HepG2 (cell line): ENCODE data around the gene ANGPTL2. TPM values are rescaled to one million over a fixed set of nuclear protein-coding genes. Genes with fewer than 3 reads are reported as not detected.

Source experiments
- CCDC6 ChIP-seq: sonication (generic); formaldehyde crosslinking; IDR thresholded peaks from 2 replicates; pipeline ENCODE4 v1.8.1; 2022; ENCODE audit warnings: mild to moderate bottlenecking, missing genetic modification reagents, moderate library complexity
- DPF2 ChIP-seq: sonication (generic); formaldehyde crosslinking; IDR thresholded peaks from 2 replicates; pipeline ENCODE4 v1.4.0; 2020; ENCODE audit warnings: mild to moderate bottlenecking, low read depth, missing genetic modification reagents, borderline replicate concordance
- FOXA3 ChIP-seq: IDR thresholded peaks from 2 replicates; pipeline ENCODE4 v1.6.1; 2016; ENCODE audit warnings: missing genetic modification reagents, missing compliant biosample characterization
- HMGA1 ChIP-seq: sonication (generic); formaldehyde crosslinking; conservative IDR thresholded peaks from 2 replicates; pipeline ENCODE4 v1.4.0; 2020; ENCODE audit warnings: missing genetic modification reagents
- PCBP2 ChIP-seq: fragments of 200-400 bp; formaldehyde crosslinking; optimal IDR thresholded peaks from 2 replicates; pipeline ENCODE3; 2018; ENCODE audit warnings: low read length, low read depth; ENCODE audit not compliant: poor library complexity, severe bottlenecking
- SALL2 ChIP-seq: sonication (generic); formaldehyde crosslinking; IDR thresholded peaks from 2 replicates; pipeline ENCODE4 v1.8.1; 2023; ENCODE audit warnings: mild to moderate bottlenecking, missing genetic modification reagents, inconsistent platforms
- SRSF4 ChIP-seq: fragments of 200-400 bp; formaldehyde crosslinking; IDR thresholded peaks from one replicate; pipeline ENCODE4 v1.6.1; 2018; ENCODE audit warnings: mild to moderate bottlenecking, low read depth, low read length, moderate library complexity; ENCODE audit not compliant: poor library complexity, severe bottlenecking
- TBP ChIP-seq: sonication (generic); formaldehyde crosslinking; IDR thresholded peaks from 2 replicates; pipeline ENCODE4 v1.5.0; 2020; ENCODE audit warnings: missing genetic modification reagents
- ZNF468 ChIP-seq: sonication (generic); formaldehyde crosslinking; IDR thresholded peaks from 2 replicates; pipeline ENCODE4 v1.8.0; 2022; ENCODE audit warnings: mild to moderate bottlenecking, moderate library complexity, missing genetic modification reagents
- ZNF558 ChIP-seq: sonication (generic); formaldehyde crosslinking; IDR thresholded peaks from 2 replicates; pipeline ENCODE4 v1.9.0; 2022; ENCODE audit warnings: mild to moderate bottlenecking, missing genetic modification reagents, borderline replicate concordance
- ZNF670 ChIP-seq: sonication (generic); formaldehyde crosslinking; IDR thresholded peaks from 2 replicates; pipeline ENCODE4 v1.8.0; 2022; ENCODE audit warnings: mild to moderate bottlenecking, missing genetic modification reagents, borderline replicate concordance
- polyA plus RNA-seq, 8 experiments: library from polyadenylated mRNA; depleted of rRNA in 3 of 8; stranded (reverse) in 7 of 8; unstranded in 1 of 8; fragments of >200 nt; fragmentation: Illumina TruSeq in 4 of 8; extraction: Trizol in 4 of 8; gene quantifications; 2 replicates each; pipeline versions ENCODE4 v1.2.1 to v1.2.3, GENCODE V29; 2011 to 2016; ENCODE audit warnings: low read depth in 4 of 8, missing spikeins in 1 of 8, mixed read lengths in 1 of 8; ENCODE audit not compliant: insufficient read depth in 1 of 8
- total RNA-seq, 5 experiments: library from RNA; depleted of rRNA; stranded (reverse); fragments of >200 nt; fragmentation: Illumina TruSeq; extraction: Trizol; gene quantifications; 2 replicates each; pipeline ENCODE4 v1.2.3, GENCODE V29; 2016; ENCODE audit warnings: low read depth in 1 of 5
- TF ChIP-seq, protein P1 (sequence below): IDR thresholded peaks from 2 replicates; pipeline ENCODE4 v1.6.1; 2016; ENCODE audit warnings: low read depth
- TF ChIP-seq, protein P2 (sequence below): sonication (generic); formaldehyde crosslinking; IDR thresholded peaks from 2 replicates; pipeline ENCODE4 v1.9.0; 2022; ENCODE audit warnings: low read depth, missing genetic modification reagents
- TF ChIP-seq, protein P3 (sequence below), 2 experiments: fragments of 450-650 bp in 1 of 2; sonication (generic) in 1 of 2; formaldehyde crosslinking in 1 of 2; IDR thresholded peaks; 2 replicates each; pipeline versions ENCODE4 v1.6.1 to v1.8.0; 2016 to 2022; ENCODE audit warnings: antibody characterized with exemption in 1 of 2, mild to moderate bottlenecking in 1 of 2, missing genetic modification reagents in 1 of 2
- TF ChIP-seq, protein P4 (sequence below): sonication (generic); formaldehyde crosslinking; IDR thresholded peaks from 2 replicates; pipeline ENCODE4 v1.5.0; 2020; ENCODE audit warnings: missing genetic modification reagents

The ANGPTL2 gene
- total and polyA plus RNA-seq, 2 of the 13 experiments (the other 11 are each of a cell fraction or from before 2014, with no cell fraction given): 0.91 to 21.0 TPM

DNA sequence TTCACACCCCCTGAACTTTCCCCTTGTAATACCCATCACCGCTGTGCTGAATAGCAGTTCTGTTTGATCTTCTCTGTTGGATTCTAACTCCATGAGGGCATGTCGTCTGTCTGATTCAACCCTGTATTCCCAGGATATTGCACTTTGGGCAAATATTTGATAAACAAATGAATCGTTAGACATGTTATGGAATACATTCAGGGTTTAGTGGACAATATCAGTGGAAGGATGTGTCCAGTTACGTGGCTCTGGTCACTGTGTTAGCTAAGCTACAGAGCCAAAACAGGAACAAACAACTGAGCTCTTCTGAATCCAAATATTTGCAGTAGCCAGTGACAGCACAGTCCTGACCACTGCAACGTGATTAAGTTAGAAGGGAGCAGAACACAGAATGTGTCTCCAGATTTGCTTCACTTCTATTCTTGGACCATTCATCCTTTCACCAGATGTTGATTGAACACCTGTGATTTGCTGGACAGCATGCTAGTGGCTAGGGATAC is 13.2 kb downstream of the ANGPTL2 start (continued):
- TF ChIP-seq HMGA1 (no peak), SALL2 (CRISPR knock-in tag) (no peak), ZNF558 (CRISPR knock-in tag) (no peak), ZNF468 (CRISPR knock-in tag) (no peak), SRSF4 (no peak), ZNF670 (CRISPR knock-in tag) (0 out of 2 replicates have a peak, but pooled peaks have one; percentile 54), CCDC6 (CRISPR knock-in tag) (no peak), PCBP2 (no peak), DPF2 (peak; percentile 67; the same call in 1 of the 2 replicates), FOXA3 (peak; percentile 74), TBP (no peak)
- TF ChIP-seq, protein P1, sequence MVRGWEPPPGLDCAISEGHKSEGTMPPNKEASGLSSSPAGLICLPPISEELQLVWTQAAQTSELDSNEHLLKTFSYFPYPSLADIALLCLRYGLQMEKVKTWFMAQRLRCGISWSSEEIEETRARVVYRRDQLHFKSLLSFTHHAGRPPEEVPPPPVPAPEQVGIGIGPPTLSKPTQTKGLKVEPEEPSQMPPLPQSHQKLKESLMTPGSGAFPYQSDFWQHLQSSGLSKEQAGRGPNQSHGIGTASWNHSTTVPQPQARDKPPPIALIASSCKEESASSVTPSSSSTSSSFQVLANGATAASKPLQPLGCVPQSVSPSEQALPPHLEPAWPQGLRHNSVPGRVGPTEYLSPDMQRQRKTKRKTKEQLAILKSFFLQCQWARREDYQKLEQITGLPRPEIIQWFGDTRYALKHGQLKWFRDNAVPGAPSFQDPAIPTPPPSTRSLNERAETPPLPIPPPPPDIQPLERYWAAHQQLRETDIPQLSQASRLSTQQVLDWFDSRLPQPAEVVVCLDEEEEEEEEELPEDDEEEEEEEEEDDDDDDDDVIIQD: peak; percentile 57; the same call in 1 of the 2 replicates
- TF ChIP-seq, protein P2, sequence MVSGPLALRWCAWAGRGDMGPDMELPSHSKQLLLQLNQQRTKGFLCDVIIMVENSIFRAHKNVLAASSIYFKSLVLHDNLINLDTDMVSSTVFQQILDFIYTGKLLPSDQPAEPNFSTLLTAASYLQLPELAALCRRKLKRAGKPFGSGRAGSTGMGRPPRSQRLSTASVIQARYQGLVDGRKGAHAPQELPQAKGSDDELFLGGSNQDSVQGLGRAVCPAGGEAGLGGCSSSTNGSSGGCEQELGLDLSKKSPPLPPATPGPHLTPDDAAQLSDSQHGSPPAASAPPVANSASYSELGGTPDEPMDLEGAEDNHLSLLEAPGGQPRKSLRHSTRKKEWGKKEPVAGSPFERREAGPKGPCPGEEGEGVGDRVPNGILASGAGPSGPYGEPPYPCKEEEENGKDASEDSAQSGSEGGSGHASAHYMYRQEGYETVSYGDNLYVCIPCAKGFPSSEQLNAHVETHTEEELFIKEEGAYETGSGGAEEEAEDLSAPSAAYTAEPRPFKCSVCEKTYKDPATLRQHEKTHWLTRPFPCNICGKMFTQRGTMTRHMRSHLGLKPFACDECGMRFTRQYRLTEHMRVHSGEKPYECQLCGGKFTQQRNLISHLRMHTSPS: no peak; the same call in 1 of the 2 replicates
- TF ChIP-seq, protein P3, sequence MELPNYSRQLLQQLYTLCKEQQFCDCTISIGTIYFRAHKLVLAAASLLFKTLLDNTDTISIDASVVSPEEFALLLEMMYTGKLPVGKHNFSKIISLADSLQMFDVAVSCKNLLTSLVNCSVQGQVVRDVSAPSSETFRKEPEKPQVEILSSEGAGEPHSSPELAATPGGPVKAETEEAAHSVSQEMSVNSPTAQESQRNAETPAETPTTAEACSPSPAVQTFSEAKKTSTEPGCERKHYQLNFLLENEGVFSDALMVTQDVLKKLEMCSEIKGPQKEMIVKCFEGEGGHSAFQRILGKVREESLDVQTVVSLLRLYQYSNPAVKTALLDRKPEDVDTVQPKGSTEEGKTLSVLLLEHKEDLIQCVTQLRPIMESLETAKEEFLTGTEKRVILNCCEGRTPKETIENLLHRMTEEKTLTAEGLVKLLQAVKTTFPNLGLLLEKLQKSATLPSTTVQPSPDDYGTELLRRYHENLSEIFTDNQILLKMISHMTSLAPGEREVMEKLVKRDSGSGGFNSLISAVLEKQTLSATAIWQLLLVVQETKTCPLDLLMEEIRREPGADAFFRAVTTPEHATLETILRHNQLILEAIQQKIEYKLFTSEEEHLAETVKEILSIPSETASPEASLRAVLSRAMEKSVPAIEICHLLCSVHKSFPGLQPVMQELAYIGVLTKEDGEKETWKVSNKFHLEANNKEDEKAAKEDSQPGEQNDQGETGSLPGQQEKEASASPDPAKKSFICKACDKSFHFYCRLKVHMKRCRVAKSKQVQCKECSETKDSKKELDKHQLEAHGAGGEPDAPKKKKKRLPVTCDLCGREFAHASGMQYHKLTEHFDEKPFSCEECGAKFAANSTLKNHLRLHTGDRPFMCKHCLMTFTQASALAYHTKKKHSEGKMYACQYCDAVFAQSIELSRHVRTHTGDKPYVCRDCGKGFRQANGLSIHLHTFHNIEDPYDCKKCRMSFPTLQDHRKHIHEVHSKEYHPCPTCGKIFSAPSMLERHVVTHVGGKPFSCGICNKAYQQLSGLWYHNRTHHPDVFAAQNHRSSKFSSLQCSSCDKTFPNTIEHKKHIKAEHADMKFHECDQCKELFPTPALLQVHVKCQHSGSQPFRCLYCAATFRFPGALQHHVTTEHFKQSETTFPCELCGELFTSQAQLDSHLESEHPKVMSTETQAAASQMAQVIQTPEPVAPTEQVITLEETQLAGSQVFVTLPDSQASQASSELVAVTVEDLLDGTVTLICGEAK (IDR thresholded peaks at IDR 0.05): no peak
- TF ChIP-seq, protein P3 (CRISPR knock-in tag; IDR thresholded peaks at IDR 0.05): no peak
- TF ChIP-seq, protein P4, sequence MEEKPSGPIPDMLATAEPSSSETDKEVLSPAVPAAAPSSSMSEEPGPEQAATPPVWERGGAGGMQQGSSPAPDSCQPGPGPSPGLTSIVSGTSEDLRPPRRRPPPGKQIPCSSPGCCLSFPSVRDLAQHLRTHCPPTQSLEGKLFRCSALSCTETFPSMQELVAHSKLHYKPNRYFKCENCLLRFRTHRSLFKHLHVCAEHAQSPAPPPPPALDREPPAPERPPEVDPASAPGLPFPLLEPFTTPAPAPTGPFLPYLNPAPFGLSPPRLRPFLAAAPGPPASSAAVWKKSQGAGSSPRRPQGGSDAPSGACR (CRISPR knock-in tag): no peak
